ENCODE data around the gene SLC22A6.

DNA sequence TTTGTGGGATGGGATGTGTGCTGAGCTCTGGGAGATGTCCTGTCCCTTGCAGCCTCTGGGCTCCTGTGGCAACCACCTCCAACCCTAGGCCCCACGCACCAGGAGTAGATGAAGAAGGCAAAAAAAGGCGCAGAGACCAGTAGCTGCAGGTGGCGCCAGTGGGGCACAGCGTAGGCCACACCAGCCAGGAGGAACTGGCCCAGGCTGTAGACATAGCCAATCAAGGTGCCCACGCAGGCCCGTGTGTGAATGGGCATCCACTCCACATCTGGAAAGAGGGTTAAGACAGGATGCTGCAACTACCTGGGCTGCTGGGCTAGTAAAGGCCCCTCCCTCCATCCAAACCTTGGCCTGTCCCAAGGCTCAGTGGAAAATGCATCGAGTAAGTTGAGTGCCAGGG lies 3.0 kb downstream of the SLC22A6 start:
- TF ChIP-seq, protein P1, sequence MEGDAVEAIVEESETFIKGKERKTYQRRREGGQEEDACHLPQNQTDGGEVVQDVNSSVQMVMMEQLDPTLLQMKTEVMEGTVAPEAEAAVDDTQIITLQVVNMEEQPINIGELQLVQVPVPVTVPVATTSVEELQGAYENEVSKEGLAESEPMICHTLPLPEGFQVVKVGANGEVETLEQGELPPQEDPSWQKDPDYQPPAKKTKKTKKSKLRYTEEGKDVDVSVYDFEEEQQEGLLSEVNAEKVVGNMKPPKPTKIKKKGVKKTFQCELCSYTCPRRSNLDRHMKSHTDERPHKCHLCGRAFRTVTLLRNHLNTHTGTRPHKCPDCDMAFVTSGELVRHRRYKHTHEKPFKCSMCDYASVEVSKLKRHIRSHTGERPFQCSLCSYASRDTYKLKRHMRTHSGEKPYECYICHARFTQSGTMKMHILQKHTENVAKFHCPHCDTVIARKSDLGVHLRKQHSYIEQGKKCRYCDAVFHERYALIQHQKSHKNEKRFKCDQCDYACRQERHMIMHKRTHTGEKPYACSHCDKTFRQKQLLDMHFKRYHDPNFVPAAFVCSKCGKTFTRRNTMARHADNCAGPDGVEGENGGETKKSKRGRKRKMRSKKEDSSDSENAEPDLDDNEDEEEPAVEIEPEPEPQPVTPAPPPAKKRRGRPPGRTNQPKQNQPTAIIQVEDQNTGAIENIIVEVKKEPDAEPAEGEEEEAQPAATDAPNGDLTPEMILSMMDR (IDR thresholded peaks at IDR 0.05): no peak
- no peak for TF ChIP-seq POLR2AphosphoS5 (IDR thresholded peaks at IDR 0.05)
